ENCODE results near the gene LMF1.

Gene LMF1

GRCh38 chr16:914440-914839 is 56.3 kb downstream of the LMF1 start:
- Histone ChIP-seq H3K27ac (ENCODE audit: low read depth, low read length) (no peak overlapping the region), H3K9me2 (replicated peaks; ENCODE audit: insufficient read depth, low read length) (no peaks in the 10 kb centered on the region), H3K27me3 (ENCODE audit: low read length) (no peaks in the 10 kb centered on the region), H3K36me3 (ENCODE audit: low read length) (no peaks in the 10 kb centered on the region), H3K79me2 (ENCODE audit: insufficient read depth, low read length) (no peaks in the 10 kb centered on the region), H2AFZ (ENCODE audit: low read depth, low read length, severe bottlenecking) (no peak overlapping the region), H4K20me1 (ENCODE audit: low read depth, low read length) (no peaks in the 10 kb centered on the region), H3K9ac (ENCODE audit: low read length) (no peak overlapping the region), H3K4me2 (ENCODE audit: low read depth, low read length, poor library complexity, severe bottlenecking) (no peak overlapping the region), H3F3A (ENCODE audit: insufficient read depth) (no peaks in the 10 kb centered on the region), H3K4me3 (ENCODE audit: insufficient read depth, low read length, poor library complexity, severe bottlenecking) (no peak overlapping the region), H3K9me3 (ENCODE audit: insufficient read depth, low read length) (no peaks in the 10 kb centered on the region)
- TF ChIP-seq CTCF (IDR thresholded peaks at IDR 0.05; ENCODE audit: insufficient read depth, low read length, poor library complexity, severe bottlenecking) = no peak
- no peak for TF ChIP-seq EZH2phosphoT487 (conservative IDR thresholded peaks at IDR 0.05; ENCODE audit: low read length)

- Histone ChIP-seq H4K20me1 (ENCODE audit: low read depth, low read length) (no peaks in the 10 kb centered on the region), H3K4me2 (ENCODE audit: low read depth, low read length, poor library complexity, severe bottlenecking) (no peak overlapping the region), H3K9ac (ENCODE audit: low read length) (no peak overlapping the region), H2AFZ (ENCODE audit: low read depth, low read length, severe bottlenecking) (no peak overlapping the region), H3K27ac (ENCODE audit: low read depth, low read length) (no peak overlapping the region), H3K79me2 (ENCODE audit: insufficient read depth, low read length) (no peaks in the 10 kb centered on the region), H3K9me2 (replicated peaks; ENCODE audit: insufficient read depth, low read length) (no peaks in the 10 kb centered on the region), H3K9me3 (ENCODE audit: insufficient read depth, low read length) (no peaks in the 10 kb centered on the region), H3K4me3 (ENCODE audit: insufficient read depth, low read length, poor library complexity, severe bottlenecking) (no peak overlapping the region), H3F3A (ENCODE audit: insufficient read depth) (no peaks in the 10 kb centered on the region), H3K36me3 (ENCODE audit: low read length) (no peaks in the 10 kb centered on the region), H3K27me3 (ENCODE audit: low read length) (no peaks in the 10 kb centered on the region)
- TF ChIP-seq CTCF (IDR thresholded peaks at IDR 0.05; ENCODE audit: insufficient read depth, low read length, poor library complexity, severe bottlenecking) (no peak), EZH2phosphoT487 (conservative IDR thresholded peaks at IDR 0.05; ENCODE audit: low read length) (no peak)
Observed at GRCh38 chr16:913817-914439, 56.9 kb downstream of the LMF1 start.

- Histone ChIP-seq H3K4me3 (ENCODE audit: insufficient read depth, low read length, poor library complexity, severe bottlenecking) (no peak overlapping the region), H3K9ac (ENCODE audit: low read length) (no peak overlapping the region), H3K9me2 (replicated peaks; ENCODE audit: insufficient read depth, low read length) (no peaks in the 10 kb centered on the region), H2AFZ (ENCODE audit: low read depth, low read length, severe bottlenecking) (no peak overlapping the region), H3K4me2 (ENCODE audit: low read depth, low read length, poor library complexity, severe bottlenecking) (no peak overlapping the region), H4K20me1 (ENCODE audit: low read depth, low read length) (no peaks in the 10 kb centered on the region), H3K27me3 (ENCODE audit: low read length) (no peaks in the 10 kb centered on the region), H3F3A (ENCODE audit: insufficient read depth) (no peaks in the 10 kb centered on the region), H3K36me3 (ENCODE audit: low read length) (no peaks in the 10 kb centered on the region), H3K27ac (ENCODE audit: low read depth, low read length) (no peak overlapping the region), H3K9me3 (ENCODE audit: insufficient read depth, low read length) (no peaks in the 10 kb centered on the region), H3K79me2 (ENCODE audit: insufficient read depth, low read length) (no peaks in the 10 kb centered on the region)
- TF ChIP-seq EZH2phosphoT487 (conservative IDR thresholded peaks at IDR 0.05; ENCODE audit: low read length) (no peak), CTCF (IDR thresholded peaks at IDR 0.05; ENCODE audit: insufficient read depth, low read length, poor library complexity, severe bottlenecking) (no peak)
Observed at GRCh38 chr16:912684-913613, 57.8 kb downstream of the LMF1 start.

Measured in SU-DHL-6 (cell line).